HG03139 (cell line): Measurements from ENCODE around the gene GALNT18.
A peak's percentile ranks its signal among the peaks of the same experiment; 100 is the strongest.

Source experiments
- ATAC-seq: cut with Tn5 transposase; IDR thresholded peaks from one replicate; pipeline ENCODE4 v1.9.1; 2021; ENCODE audit not compliant: unreplicated experiment

GALNT18 gene

DNA sequence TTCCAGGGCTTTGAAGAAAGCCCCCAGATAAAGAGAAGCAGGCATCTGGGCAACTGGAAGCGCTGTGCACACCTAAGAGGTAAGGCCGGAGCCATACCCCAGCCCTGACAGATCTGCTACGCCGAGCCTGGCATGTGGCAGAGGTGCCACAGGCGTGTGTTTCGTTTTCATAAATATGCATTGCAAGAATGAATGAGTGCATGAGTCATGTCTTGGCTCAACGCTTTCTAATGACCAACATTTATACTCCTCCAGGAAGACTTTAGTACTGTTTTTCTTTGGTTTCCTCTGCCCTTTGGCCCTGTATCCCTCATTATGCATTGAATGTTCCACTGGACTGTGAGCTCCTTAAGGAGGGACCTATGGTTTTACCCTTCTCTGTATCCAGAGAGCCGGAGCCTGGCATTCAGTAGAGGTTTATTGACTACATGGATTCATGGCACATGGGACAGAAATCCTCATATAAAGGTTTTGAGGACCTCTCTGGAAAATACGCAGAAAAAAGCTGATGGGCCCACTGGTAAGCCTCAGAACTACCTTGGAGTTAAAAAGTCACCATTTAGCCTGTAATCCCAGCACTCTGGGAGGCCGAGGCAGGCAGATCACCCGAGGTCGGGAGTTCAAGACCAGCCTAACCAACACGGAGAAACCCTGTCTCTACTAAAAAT lies 229.9 kb downstream of the GALNT18 start:
- ATAC-seq, result no peak

- no peak for ATAC-seq
Observed at GRCh38 chr11:11391169-11391568, 230.6 kb downstream of the GALNT18 start.

DNA sequence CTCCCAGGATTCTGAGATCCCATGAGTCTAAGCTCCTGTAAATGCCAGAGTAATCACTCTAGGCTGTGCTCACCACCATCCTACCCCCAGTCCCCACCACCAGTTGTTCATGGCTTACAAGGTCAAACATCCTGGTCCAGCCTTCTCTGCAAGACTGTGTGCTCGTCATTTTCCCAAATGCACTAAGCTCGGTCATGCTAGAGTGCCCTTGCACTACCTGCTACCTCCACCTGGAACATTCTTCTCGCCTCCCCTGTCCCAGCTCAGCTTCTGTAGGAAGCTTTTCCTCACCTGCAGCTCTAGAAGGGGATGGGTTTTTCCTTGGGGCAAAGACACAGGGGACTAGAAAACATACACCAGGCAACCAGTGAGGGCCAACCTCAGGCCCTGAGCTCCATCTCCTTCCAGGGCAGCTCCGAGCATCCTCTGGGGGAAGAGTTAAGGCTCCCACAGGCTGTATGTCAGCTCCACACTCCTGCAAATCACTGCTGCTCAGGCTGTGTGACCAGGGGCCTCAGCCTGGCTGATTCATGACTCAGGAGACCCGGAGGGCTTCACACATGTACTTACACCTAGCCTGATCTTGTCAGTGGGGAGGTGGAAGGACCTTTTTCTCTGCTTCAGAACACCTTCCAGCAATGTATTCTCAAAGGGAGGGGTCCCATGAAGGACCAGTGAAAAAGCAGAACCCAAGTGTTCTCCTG lies 231.6 kb downstream of the GALNT18 start:
- ATAC-seq, result no peak

GRCh38 chr11:11389238-11389637 lies 232.6 kb downstream of the GALNT18 start:
- no peak for ATAC-seq

DNA sequence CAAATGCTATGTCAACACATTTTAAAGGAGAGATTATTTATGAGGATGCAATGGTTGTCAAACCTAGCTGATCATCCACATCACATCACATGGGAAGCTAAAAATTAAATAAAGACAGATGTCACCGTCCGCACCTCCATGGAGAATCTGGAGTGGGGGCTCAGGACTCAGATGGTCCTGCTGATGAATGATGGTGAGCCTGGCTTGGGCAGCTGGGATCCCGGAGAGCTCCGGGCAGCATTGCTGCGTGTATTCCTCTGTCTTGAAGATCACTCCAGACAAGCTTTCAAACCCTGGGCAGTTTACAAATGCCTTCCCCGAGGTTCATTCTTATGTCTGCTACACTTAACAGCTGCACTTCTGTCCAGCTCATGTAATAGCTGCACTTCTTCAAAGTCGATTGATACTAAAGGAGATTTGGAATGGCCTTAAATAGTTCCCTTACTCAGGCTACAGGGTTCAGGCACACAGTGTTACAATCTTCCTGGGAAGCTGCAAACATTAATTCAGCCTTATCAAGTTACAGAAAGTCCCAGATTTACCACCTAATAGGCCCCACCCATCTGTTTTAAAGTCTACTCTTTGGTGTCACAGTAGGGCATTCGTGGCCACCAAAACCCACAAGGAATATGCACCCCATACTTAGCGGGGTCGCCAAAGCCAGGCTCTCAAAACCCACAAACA lies 234.0 kb downstream of the GALNT18 start:
- no peak for ATAC-seq

- no peak for ATAC-seq
Observed at GRCh38 chr11:11387207-11387606, 234.6 kb downstream of the GALNT18 start.

DNA sequence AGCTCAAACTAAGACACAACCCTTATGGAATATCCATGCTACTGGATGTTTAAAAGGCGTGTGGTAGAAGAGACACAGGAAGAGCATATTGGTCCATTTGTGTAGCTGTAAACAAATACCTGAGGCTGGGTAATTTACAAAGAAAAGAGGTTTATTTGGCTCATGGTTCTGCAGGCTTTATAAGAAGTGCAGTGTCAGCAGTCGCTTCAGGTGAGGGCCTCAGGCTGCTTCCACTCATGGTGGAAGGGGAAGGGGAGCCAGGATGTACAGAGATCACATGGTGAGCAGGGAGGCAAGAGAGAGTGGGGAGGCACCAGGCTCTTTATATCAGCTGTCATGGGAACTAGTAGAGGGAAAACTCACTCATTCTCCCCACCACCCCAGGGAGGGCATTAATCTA lies 237.0 kb downstream of the GALNT18 start:
- ATAC-seq, result no peak

DNA sequence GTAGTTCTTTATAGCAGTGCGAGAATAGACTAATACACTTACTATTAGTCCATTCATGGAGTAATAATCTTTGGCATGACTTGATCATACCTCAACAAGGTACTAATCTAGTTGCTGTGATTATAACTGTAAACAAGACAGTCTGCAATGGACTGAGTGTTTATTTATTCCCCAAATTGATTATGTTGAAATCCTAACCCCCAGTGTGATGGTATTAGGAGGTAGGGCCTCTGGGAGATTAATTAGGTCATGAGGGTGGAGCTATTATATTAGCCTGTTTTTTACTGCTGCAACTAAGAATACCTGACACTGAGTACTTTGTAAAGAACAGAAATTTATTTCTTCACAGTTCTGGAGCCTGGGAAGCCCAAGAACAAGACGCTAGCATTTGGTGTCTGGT lies 237.8 kb downstream of the GALNT18 start:
- no peak for ATAC-seq

- no peak for ATAC-seq
Observed at GRCh38 chr11:11382858-11383532, 238.8 kb downstream of the GALNT18 start.

DNA sequence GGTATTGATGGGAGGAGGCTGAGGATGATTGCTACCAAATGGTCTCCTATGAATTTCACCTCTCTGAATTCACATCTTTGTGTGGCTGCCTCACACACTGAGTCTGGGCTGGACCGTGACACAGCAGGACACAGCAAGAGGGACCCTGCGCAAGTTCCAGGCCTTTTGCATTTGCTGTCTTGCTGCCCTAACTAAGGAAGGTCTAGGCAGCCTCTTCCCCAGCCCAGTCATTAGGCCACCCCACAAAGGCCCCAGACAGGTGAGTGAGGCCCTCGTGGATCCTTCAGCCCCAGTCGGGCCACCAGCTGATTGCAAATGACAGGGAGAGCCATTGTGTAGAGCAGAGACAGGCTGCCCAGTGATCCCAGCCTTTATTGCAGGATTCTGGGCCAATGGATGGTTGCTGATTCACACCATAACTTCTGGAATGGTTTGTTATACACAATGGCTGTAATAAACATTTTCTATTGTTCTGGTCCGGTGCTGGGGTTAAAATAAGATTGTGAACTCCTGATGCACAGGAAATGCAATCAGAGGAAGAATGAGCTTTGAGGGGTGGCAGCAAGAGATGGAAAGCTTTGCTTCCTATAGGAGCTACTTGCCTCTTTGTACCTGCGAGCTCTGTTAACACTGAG lies 240.2 kb downstream of the GALNT18 start:
- ATAC-seq, result no peak

DNA sequence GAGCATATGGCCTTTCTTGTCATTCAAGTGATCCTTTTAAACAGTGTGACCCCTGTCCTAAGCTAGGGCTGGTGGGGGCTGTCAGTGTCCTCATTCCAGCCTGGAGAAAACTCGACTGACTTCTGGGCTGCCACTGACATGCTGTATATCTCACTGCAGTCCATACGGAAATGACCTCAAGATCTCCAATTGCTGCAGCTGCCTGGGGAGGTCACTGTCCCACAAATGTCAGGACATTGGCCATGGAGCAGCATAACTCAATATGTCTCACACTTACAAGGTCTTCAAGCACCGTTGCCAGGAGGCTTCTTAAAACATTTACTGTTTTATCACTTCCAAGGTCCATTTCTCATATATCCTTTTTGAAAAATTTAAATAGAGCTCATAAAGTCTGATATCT lies 240.9 kb downstream of the GALNT18 start:
- ATAC-seq, result no peak

- no peak for ATAC-seq
Observed at GRCh38 chr11:11380340-11380739, 241.5 kb downstream of the GALNT18 start.

GRCh38 chr11:11379661-11380060 lies 242.1 kb downstream of the GALNT18 start:
- no peak for ATAC-seq

- ATAC-seq, result no peak
Observed at GRCh38 chr11:11378184-11378940, 243.4 kb downstream of the GALNT18 start.

GRCh38 chr11:11374358-11375148 lies 247.3 kb downstream of the GALNT18 start:
- peak; percentile 61 for ATAC-seq

GRCh38 chr11:11373934-11374333 lies 247.9 kb downstream of the GALNT18 start:
- no peak for ATAC-seq

GRCh38 chr11:11372461-11372860 lies 249.3 kb downstream of the GALNT18 start:
- no peak for ATAC-seq

DNA sequence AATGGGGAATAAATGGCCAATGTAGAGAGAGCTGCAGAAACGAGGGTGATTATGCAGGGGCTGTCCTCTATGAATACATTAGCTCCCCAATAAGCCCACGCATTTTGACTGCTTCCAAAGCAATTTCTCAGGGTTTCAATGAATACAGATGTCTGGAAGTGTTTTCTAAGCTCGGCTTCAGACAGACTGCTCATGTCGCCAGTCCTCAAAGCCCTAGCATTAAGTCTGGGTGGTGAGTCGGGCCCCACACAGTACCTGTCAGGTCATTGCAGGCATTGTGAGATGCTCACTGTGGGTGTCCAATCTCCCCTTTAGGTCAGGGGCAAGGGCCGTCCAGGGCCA lies 250.9 kb downstream of the GALNT18 start:
- ATAC-seq, result no peak

DNA sequence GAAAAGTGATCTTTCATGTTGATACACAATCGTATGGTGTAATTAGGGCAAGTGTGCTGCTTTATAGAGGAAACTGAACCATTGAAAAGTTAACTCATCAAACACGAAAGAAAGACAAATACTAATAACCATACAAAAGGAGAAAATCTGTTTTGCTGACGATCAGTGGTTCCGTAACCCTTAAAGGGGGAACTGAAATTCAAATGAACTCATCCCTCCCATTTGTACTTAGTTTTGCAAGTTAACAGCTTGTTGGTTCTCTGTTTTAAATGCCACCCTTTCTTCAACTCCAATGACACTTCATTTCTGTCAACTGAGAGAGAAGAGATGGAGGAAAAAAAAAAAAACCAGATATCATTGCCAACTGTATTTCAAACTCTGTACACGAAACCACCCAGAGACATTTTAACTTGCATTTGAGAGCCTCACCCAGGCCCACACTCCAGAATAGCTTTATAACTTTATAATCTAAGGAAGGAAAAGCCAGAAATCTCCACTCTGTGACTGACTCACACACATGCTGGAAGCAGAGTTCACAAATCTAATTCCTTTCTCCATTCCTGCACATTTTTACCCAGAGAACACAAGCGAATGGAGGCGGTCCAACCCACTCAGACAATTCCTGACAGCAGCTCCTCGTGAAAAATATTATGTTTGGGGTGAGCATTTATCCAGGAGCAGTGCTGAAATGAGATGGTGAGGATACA lies 251.4 kb downstream of the GALNT18 start:
- no peak for ATAC-seq
